AG09319 (cell line): ENCODE results near the gene ALX4.
A peak's percentile ranks its signal among the peaks of the same experiment; 100 is the strongest.

ENCODE experiments used
- DNase-seq: peaks from one replicate; pipeline ENCODE4 v3.0.0-alpha.2; 2010; ENCODE audit warnings: low read depth; ENCODE audit errors: extremely low read depth
- CTCF ChIP-seq: IDR thresholded peaks from 2 replicates; pipeline ENCODE4 v1.5.1; 2011; ENCODE audit warnings: low read depth, mild to moderate bottlenecking, inconsistent platforms, low read length, moderate library complexity

ALX4 gene

GRCh38 chr11:44256673-44257291 lies 53.2 kb downstream of the ALX4 start:
- no peak for TF ChIP-seq CTCF
- no peak for DNase-seq

- DNase-seq, result no peak
- TF ChIP-seq CTCF, result no peak
Observed at GRCh38 chr11:44255406-44256071, 54.4 kb downstream of the ALX4 start.

- DNase-seq, result no peak
- no peak for TF ChIP-seq CTCF
Observed at GRCh38 chr11:44252999-44253602, 56.8 kb downstream of the ALX4 start.

- no peak for TF ChIP-seq CTCF
- no peak for DNase-seq
Observed at GRCh38 chr11:44250421-44250820, 59.5 kb downstream of the ALX4 start.

- no peak for DNase-seq
- TF ChIP-seq CTCF, result no peak
Observed at GRCh38 chr11:44248109-44248508, 61.8 kb downstream of the ALX4 start.

GRCh38 chr11:44247508-44247907 lies 62.4 kb downstream of the ALX4 start:
- no peak for TF ChIP-seq CTCF
- DNase-seq, result no peak

GRCh38 chr11:44246726-44247125 lies 63.2 kb downstream of the ALX4 start:
- DNase-seq, result peak; percentile 72
- TF ChIP-seq CTCF, result no peak
